Ishikawa (cell line): ENCODE results near the gene SEC24D.

Experiments
- EGR1 ChIP-seq: IDR thresholded peaks from 2 replicates; pipeline ENCODE4 v1.6.1; 2012
- EP300 ChIP-seq: IDR thresholded peaks from 2 replicates; pipeline ENCODE4 v1.6.1; 2012; ENCODE audit warnings: borderline replicate concordance
- MAX ChIP-seq: IDR thresholded peaks from 2 replicates; pipeline ENCODE4 v1.6.1; 2012
- NFIC ChIP-seq: IDR thresholded peaks from 2 replicates; pipeline ENCODE4 v1.6.1; 2012
- RAD21 ChIP-seq: IDR thresholded peaks from 2 replicates; pipeline ENCODE4 v1.6.1; 2012; ENCODE audit warnings: low read depth
- REST ChIP-seq: IDR thresholded peaks from 2 replicates; pipeline ENCODE4 v1.6.1; 2012; ENCODE audit warnings: low read depth, mild to moderate bottlenecking
- TAF1 ChIP-seq: IDR thresholded peaks from 2 replicates; pipeline ENCODE4 v1.6.1; 2012; ENCODE audit warnings: low read depth, mild to moderate bottlenecking
- TEAD4 ChIP-seq: IDR thresholded peaks from 2 replicates; pipeline ENCODE4 v1.6.1; 2012
- USF1 ChIP-seq: IDR thresholded peaks from 2 replicates; pipeline ENCODE4 v1.6.1; 2012
- YY1 ChIP-seq: IDR thresholded peaks from 2 replicates; pipeline ENCODE4 v1.6.1; 2012; ENCODE audit warnings: low read depth
- ZBTB7A ChIP-seq: IDR thresholded peaks from 2 replicates; pipeline ENCODE4 v1.6.1; 2012; ENCODE audit warnings: low read depth

GRCh38 chr4:118753096-118753495 is 82.8 kb downstream of the SEC24D start:
- TF ChIP-seq TAF1 (no peak), REST (no peak), EGR1 (no peak), RAD21 (no peak), EP300 (no peak), TEAD4 (no peak), YY1 (no peak), ZBTB7A (no peak), MAX (no peak), NFIC (no peak), USF1 (no peak)
